ENCODE measurements around the gene IQCH.

DNA sequence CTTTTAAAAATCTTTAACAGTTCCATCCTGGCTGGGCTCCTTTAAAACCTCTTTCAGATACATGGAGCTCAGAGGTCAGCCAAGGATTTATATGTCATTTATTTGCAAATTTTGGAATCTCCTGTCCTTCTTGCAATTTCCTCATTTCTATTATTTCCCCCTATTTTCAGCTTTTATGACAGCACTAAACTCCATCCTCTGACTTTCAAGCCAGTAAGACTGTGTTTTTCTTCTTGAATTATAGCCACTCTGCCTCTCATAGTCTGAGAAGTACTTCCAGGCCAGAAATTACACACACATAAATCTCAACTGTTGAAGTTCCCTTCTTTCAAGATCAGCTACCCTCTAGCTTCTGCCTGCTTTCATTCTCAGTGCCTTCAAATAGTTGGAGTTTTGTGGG, 73.2 kb downstream of the IQCH start:
- TF ChIP-seq ZNF274 (IDR thresholded peaks at IDR 0.05; ENCODE audit: low read depth, low read length), result no peak
- no peak for TF ChIP-seq YY1 (IDR thresholded peaks at IDR 0.05; ENCODE audit: insufficient read depth, insufficient read length)
- TF ChIP-seq SUZ12 (IDR thresholded peaks at IDR 0.05; ENCODE audit: extremely low read depth, insufficient read depth, insufficient read length), result no peak

Measured in NT2/D1 (cell line).